Colonic mucosa (tissue), 4 donors: ENCODE measurements around the gene SASS6. TPM values are rescaled to one million over a fixed set of nuclear protein-coding genes. Genes with fewer than 3 reads are reported as not detected.

ENCODE experiments used
- DNase-seq: peaks from one replicate; pipeline ENCODE4 v3.0.0-alpha.2; 2020
- H3K27ac ChIP-seq: fragments of 200-600 bp; one replicate; pipeline ENCODE4 v1.8.0; 2021
- H3K27me3 ChIP-seq: fragments of 200-600 bp; one replicate; pipeline ENCODE4 v1.8.0; 2021
- H3K36me3 ChIP-seq: fragments of 200-600 bp; one replicate; pipeline ENCODE4 v1.8.0; 2021
- H3K4me1 ChIP-seq: fragments of 200-600 bp; one replicate; pipeline ENCODE4 v1.8.0; 2021; ENCODE audit warnings: mild to moderate bottlenecking
- H3K4me3 ChIP-seq: fragments of 200-600 bp; one replicate; pipeline ENCODE4 v1.8.0; 2021
- H3K9ac ChIP-seq, 2 donors: one replicate each; pipeline ENCODE4 v1.7.0; 2013; ENCODE audit warnings: control low read depth in 2 of 2, low read depth in 2 of 2, low read length in 2 of 2
- H3K9me3 ChIP-seq: fragments of 200-600 bp; one replicate; pipeline ENCODE4 v1.8.0; 2021
- CTCF ChIP-seq: fragments of 200-600 bp; IDR thresholded peaks from one replicate; pipeline ENCODE4 v1.8.0; 2022; ENCODE audit warnings: antibody characterized with exemption, mild to moderate bottlenecking
- intact Hi-C: fragments of 100-400 bp; cut with DNase I; formaldehyde crosslinking; loops from one replicate; pipeline ENCODE4 v1.14.1; 2022
- total RNA-seq, 2 donors: library from RNA; stranded (reverse); fragmentation: NEBNext Ultra II Directional in 1 of 2; extraction: Animal tissue kit (Norgen Biotek cat#: 25700) in 1 of 2; gene quantifications; one replicate each; pipeline ENCODE4 v1.2.1, GENCODE V29; 2021
- donor health status: healthy.
- donor health status: DM: no; HTN: no; CAD: no.
- donor health status: DM: no; HTN: no; CAD: no.

The SASS6 gene
- total RNA-seq, 2 donors from 2014 or later, result 3.3 to 8.0 TPM

- Histone ChIP-seq H3K27ac (no peak overlapping the region), H3K4me1 (no peaks in the 10 kb centered on the region), H3K36me3 (peaks cover 7% of the 10 kb centered on the region), H3K9me3 (no peaks in the 10 kb centered on the region), H3K27me3 (no peaks in the 10 kb centered on the region), H3K4me3 (no peak overlapping the region), H3K9ac (no peak overlapping the region)
- intact Hi-C loops, result no loop called here
- no peak for DNase-seq
- TF ChIP-seq CTCF, result no peak
Observed at GRCh38 chr1:100074604-100075395, 57.9 kb downstream of the SASS6 start.

- intact Hi-C loops, result no loop called here
- H3K9me3 ChIP-seq, result no peaks in the 10 kb centered on the region
Observed at GRCh38 chr1:100073531-100073930, 59.2 kb downstream of the SASS6 start.

GRCh38 chr1:100070201-100070939 is 62.4 kb downstream of the SASS6 start:
- Histone ChIP-seq H3K36me3 (no peaks in the 10 kb centered on the region), H3K27ac (no peak overlapping the region), H3K27me3 (no peaks in the 10 kb centered on the region), H3K4me3 (no peak overlapping the region), H3K4me1 (no peaks in the 10 kb centered on the region), H3K9ac (no peak overlapping the region), H3K9me3 (no peaks in the 10 kb centered on the region)
- no peak for DNase-seq
- intact Hi-C loops, result no loop called here
- no peak for TF ChIP-seq CTCF

More at GRCh38 chr1:100073531-100073930, 59.2 kb downstream of the SASS6 start:
- DNase-seq, result no peak
- TF ChIP-seq CTCF, result no peak
- no peak overlapping the region for H3K4me3 ChIP-seq
- H3K9ac ChIP-seq, result no peak overlapping the region
- H3K27me3 ChIP-seq, result no peaks in the 10 kb centered on the region
- H3K36me3 ChIP-seq, result peaks cover 5% of the 10 kb centered on the region
- no peak overlapping the region for H3K27ac ChIP-seq
- no peaks in the 10 kb centered on the region for H3K4me1 ChIP-seq

- no peak overlapping the region for H3K27ac ChIP-seq
- no peak overlapping the region for H3K9ac ChIP-seq
- peaks cover 4% of the 10 kb centered on the region for H3K36me3 ChIP-seq
- no peak for DNase-seq
- no peak for TF ChIP-seq CTCF
- intact Hi-C loops, result no loop called here
- H3K4me3 ChIP-seq, result no peak overlapping the region
- no peaks in the 10 kb centered on the region for H3K27me3 ChIP-seq
- no peaks in the 10 kb centered on the region for H3K9me3 ChIP-seq
- H3K4me1 ChIP-seq, result no peaks in the 10 kb centered on the region
Observed at GRCh38 chr1:100065969-100066227, 66.8 kb downstream of the SASS6 start.

- Histone ChIP-seq H3K4me1 (no peaks in the 10 kb centered on the region), H3K27ac (no peak overlapping the region), H3K36me3 (peaks cover 4% of the 10 kb centered on the region), H3K9ac (no peak overlapping the region), H3K9me3 (no peaks in the 10 kb centered on the region), H3K4me3 (no peak overlapping the region), H3K27me3 (no peaks in the 10 kb centered on the region)
- TF ChIP-seq CTCF, result no peak
- intact Hi-C loops, result no loop called here
- DNase-seq, result no peak
Observed at GRCh38 chr1:100065183-100065968, 67.4 kb downstream of the SASS6 start.
